OCI-M1 (cell line): ENCODE results near the gene HBE1.
A peak's percentile ranks its signal among the peaks of the same experiment; 100 is the strongest.

Experiments used
- DNase-seq: peaks from one replicate; lab custom pipeline; 2025; lab: John Stamatoyannopoulos, UW

Gene HBE1

DNA sequence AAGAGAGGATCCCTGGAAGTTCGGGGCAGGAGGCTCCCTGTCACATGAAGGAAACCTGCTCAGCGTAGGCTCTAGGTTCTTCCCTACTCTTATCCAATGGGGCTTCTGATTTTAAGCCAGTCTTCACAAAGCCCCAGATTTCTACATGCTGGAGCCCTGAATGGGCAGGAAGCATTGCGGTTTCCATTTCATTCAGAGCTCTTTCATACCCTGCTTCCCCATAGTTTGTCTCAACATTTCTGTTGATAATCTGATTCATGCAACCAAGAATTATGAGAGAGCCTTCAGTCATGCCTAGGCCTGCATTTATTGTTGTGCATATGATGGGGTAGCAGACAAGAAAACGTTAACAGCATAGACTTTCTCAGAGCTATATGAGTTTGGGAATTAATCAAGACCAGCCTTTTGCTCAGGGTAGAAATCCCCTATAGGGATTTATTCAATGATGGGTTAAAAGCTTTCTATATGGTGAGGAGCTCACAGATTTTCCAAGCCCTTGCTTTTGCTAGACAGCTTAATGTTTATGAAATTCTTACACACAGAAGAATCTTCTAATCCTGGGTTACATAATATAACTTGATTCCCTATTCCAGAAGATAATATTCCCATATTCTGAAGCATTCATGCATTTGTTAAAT lies 16.1 kb upstream of the HBE1 start:
- DNase-seq = peak; percentile 63

GRCh38 chr11:5284637-5285036 lies 14.9 kb upstream of the HBE1 start:
- DNase-seq = peak; percentile 80

- no peak for DNase-seq
These were observed 14.1 kb upstream of the HBE1 start for GRCh38 chr11:5283882-5284281.

GRCh38 chr11:5283086-5283485 lies 13.3 kb upstream of the HBE1 start:
- DNase-seq = no peak

GRCh38 chr11:5282628-5283027 lies 12.9 kb upstream of the HBE1 start:
- DNase-seq = no peak

GRCh38 chr11:5281596-5281995 lies 11.9 kb upstream of the HBE1 start:
- DNase-seq = no peak

DNA sequence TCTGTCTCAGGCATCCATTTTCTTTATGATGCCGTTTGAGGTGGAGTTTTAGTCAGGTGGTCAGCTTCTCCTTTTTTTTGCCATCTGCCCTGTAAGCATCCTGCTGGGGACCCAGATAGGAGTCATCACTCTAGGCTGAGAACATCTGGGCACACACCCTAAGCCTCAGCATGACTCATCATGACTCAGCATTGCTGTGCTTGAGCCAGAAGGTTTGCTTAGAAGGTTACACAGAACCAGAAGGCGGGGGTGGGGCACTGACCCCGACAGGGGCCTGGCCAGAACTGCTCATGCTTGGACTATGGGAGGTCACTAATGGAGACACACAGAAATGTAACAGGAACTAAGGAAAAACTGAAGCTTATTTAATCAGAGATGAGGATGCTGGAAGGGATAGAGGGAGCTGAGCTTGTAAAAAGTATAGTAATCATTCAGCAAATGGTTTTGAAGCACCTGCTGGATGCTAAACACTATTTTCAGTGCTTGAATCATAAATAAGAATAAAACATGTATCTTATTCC lies 10.9 kb upstream of the HBE1 start:
- DNase-seq = peak; percentile 99

- peak; percentile 53 for DNase-seq
These were observed 9.8 kb upstream of the HBE1 start for GRCh38 chr11:5279471-5280090.

- peak; percentile 27 for DNase-seq
These were observed 8.2 kb upstream of the HBE1 start for GRCh38 chr11:5277807-5278382.

DNA sequence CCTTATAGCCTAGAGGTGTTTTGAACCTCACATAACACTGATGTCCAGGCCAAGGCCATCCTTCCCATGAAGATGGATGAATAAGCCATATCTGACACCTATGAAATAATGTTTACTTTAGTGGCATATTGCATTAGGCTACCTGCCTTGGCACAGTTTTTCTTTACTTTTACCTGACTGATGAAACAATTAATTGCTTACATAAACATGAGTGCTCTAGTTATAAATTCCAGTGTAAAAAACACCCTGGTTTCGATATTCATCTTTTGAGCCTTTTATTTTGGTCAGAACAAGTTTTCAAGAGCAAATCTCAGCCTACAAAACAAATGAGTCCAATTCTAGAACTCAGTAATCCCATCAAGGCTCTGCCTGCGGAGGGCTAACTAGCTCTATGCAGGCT lies 7.0 kb upstream of the HBE1 start:
- DNase-seq = peak; percentile 31

GRCh38 chr11:5275369-5276110 lies 5.8 kb upstream of the HBE1 start:
- peak; percentile 96 for DNase-seq

- no peak for DNase-seq
These were observed 4.7 kb upstream of the HBE1 start for GRCh38 chr11:5274395-5274794.

DNA sequence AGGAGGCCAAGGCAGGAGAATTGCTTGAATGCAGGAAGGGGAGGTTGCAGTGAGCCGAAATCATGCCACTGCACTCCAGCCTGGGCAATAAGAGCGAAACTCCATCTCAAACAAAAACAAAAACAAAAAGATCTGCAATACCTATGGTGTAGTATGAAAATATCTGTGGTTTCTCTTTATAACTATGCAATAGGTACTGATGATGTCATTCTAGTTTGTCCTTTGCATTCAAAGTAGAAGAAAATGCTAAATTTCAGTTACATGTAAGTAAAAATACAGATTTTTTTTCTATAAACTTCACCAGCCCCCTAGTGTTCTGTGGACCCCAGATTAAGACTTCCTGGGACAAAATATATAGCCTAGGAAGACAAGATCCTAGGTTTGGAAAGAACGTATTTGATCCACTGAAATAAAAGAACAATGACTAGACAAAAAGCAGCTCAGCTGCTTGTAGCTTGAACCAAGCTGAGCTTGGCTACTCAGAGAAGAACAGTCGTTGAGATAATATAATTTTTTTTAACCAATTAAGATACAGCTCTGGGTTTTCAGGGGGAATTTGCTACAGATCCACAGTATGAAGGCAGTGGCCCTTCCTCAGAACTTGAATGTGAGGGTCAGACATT lies 2.8 kb upstream of the HBE1 start:
- peak; percentile 57 for DNase-seq

DNA sequence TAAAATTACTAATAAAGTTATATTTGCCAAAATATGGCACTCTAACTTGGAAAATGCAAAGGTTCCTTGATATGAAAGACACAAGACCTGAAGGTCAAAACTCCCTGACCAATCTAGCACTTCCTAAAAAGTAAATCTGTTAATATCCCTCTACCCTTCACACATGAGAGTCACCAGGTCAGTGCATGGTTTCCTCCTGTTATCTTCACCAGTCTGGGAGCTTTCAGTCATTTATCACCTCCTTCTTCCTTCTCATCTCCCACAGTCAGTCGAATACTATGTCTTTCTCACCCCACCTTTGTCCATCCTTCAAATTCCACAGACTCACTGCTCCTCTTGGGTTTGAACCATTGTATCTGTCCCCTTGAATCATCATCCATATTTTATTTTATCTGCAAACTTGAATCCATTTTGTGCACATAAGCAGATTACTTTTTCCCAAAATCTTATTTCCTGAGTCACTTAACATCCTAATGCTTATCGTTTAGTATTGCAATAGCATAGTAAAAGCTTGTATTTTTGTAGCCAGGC lies 2.6 kb downstream of the HBE1 start:
- no peak for DNase-seq

DNA sequence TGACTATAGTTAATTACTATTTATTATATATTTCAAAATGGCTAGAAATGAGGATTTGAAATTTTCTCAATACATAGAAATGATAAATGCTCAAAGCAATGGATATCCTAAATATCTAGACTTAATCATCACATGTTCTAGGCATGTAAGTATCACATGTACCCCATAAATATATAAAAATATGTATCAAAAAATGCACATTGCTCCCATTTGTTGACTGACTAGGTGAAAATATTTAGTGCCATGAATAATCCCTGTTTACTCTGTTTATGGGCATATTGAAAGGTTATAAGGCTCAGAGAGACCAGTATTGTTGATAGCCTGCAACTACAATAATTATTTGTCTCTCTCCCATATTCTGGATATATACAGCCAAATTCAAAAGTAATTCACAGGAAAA lies 3.1 kb downstream of the HBE1 start:
- DNase-seq = no peak

DNA sequence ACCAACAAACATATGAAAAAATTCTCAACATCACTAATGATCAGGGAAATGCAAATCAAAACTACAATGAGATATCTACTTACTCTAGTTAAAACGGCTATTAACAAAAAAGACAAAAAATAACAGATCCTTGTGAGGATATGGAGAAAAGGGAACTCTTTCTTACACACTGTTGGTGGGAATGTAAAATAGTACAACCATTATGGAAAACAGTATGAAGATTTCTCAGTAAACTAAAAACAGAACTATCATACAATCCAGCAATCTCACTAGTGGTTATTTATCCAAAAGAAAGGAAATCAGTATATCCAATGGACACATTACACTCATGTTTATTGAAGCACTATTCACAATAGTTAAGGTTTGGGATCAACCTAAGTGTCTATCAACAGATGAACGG lies 3.9 kb downstream of the HBE1 start:
- DNase-seq = no peak

GRCh38 chr11:5258543-5259262 lies 11.0 kb downstream of the HBE1 start:
- DNase-seq = no peak

- DNase-seq = peak; percentile 49
These were observed 12.4 kb downstream of the HBE1 start for GRCh38 chr11:5257296-5257695.

- DNase-seq = peak; percentile 71
These were observed 14.9 kb downstream of the HBE1 start, which contains the start of gene HBG2 for GRCh38 chr11:5254646-5255413. Gene HBG2, minus strand, starts transcription at chr11:5254781. Its CDS starts 53 bp downstream, at chr11:5254728.

DNA sequence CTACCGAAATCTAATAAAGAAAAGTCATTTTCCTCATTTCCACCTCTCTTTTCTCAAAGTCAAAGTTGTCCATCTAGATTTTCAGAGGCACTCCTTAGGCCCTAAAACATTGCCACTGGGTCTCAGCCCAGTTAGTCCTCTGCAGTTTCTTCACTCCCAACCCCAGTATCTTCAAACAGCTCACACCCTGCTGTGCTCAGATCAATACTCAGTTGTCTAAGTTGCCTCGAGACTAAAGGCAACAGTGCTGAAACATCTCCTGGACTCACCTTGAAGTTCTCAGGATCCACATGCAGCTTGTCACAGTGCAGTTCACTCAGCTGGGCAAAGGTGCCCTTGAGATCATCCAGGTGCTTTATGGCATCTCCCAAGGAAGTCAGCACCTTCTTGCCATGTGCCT lies 15.7 kb downstream of the HBE1 start:
- peak; percentile 44 for DNase-seq
